Trophoblast cell (in vitro differentiated cells and primary cell): ENCODE measurements around the gene CBLC.
"Not testable (repeated sequence)": the region's sequence is repeated elsewhere in the genome, so short reads cannot be mapped to it uniquely, and the experiment has no call there.

Experiments used
- DNase-seq, 2 donors: peaks; one replicate each; pipeline ENCODE4 v3.0.0-alpha.2; 2016
- H2AFZ ChIP-seq: 2 replicates; pipeline ENCODE4 v1.6.1; 2013; ENCODE audit warnings: low read length, moderate library complexity, mild to moderate bottlenecking; ENCODE audit not compliant: insufficient read depth, poor library complexity
- H2AK5ac ChIP-seq: 2 replicates; pipeline ENCODE4 v1.6.1; 2013; ENCODE audit warnings: mild to moderate bottlenecking, low read length
- H2BK120ac ChIP-seq: 2 replicates; pipeline ENCODE4 v1.6.1; 2013; ENCODE audit warnings: low read length, mild to moderate bottlenecking, moderate library complexity; ENCODE audit not compliant: insufficient read depth, poor library complexity
- H2BK12ac ChIP-seq: 2 replicates; pipeline ENCODE4 v1.6.1; 2013; ENCODE audit warnings: mild to moderate bottlenecking, low read length, moderate library complexity
- H2BK5ac ChIP-seq: 2 replicates; pipeline ENCODE4 v1.6.1; 2013; ENCODE audit warnings: low read length, low read depth, moderate library complexity, mild to moderate bottlenecking; ENCODE audit not compliant: poor library complexity
- H3K14ac ChIP-seq: 2 replicates; pipeline ENCODE4 v1.6.1; 2013; ENCODE audit warnings: mild to moderate bottlenecking, low read length
- H3K18ac ChIP-seq: 2 replicates; pipeline ENCODE4 v1.6.1; 2013; ENCODE audit warnings: mild to moderate bottlenecking, low read length
- H3K23ac ChIP-seq: 2 replicates; pipeline ENCODE4 v1.6.1; 2013; ENCODE audit warnings: low read length
- H3K27ac ChIP-seq: 2 replicates; pipeline ENCODE4 v1.5.1; 2013; ENCODE audit warnings: low read depth, mild to moderate bottlenecking, inconsistent platforms, low read length, moderate library complexity
- H3K27me3 ChIP-seq: 2 replicates; pipeline ENCODE4 v1.6.1; 2013; ENCODE audit warnings: inconsistent platforms, mild to moderate bottlenecking, low read length, moderate library complexity; ENCODE audit not compliant: insufficient read depth
- H3K36me3 ChIP-seq, 2 experiments: 1 replicate in 1 of 2; 2 replicates in 1 of 2; pipeline ENCODE4 v1.6.1; 2013; ENCODE audit warnings: low read length in 2 of 2, mild to moderate bottlenecking in 2 of 2, moderate library complexity in 1 of 2; ENCODE audit not compliant: insufficient read depth in 2 of 2, control insufficient read depth in 1 of 2
- H3K4ac ChIP-seq: 2 replicates; pipeline ENCODE4 v1.6.1; 2013; ENCODE audit warnings: low read depth, mild to moderate bottlenecking, low read length, moderate library complexity
- H3K4me1 ChIP-seq, 2 experiments: 1 replicate in 1 of 2; 2 replicates in 1 of 2; pipeline ENCODE4 v1.6.1; 2013; ENCODE audit warnings: low read length in 2 of 2, mild to moderate bottlenecking in 2 of 2, moderate library complexity in 1 of 2; ENCODE audit not compliant: insufficient read depth in 2 of 2, control insufficient read depth in 1 of 2
- H3K4me2 ChIP-seq: 2 replicates; pipeline ENCODE4 v1.6.1; 2013; ENCODE audit warnings: inconsistent platforms, mild to moderate bottlenecking, low read length, moderate library complexity
- H3K4me3 ChIP-seq: 2 replicates; pipeline ENCODE4 v1.5.1; 2013; ENCODE audit warnings: mild to moderate bottlenecking, low read depth, low read length, inconsistent platforms
- H3K79me1 ChIP-seq: one replicate; pipeline ENCODE4 v1.6.1; 2013; ENCODE audit warnings: low read length
- H3K79me2 ChIP-seq: 2 replicates; pipeline ENCODE4 v1.6.1; 2013; ENCODE audit warnings: low read length, mild to moderate bottlenecking; ENCODE audit not compliant: control insufficient read depth, insufficient read depth, poor library complexity
- H3K9ac ChIP-seq: 2 replicates; pipeline ENCODE4 v1.6.1; 2013; ENCODE audit warnings: mild to moderate bottlenecking, low read length
- H3K9me3 ChIP-seq: 2 replicates; pipeline ENCODE4 v1.6.1; 2013; ENCODE audit warnings: low read depth, mild to moderate bottlenecking, control low read depth, inconsistent platforms, low read length; ENCODE audit not compliant: insufficient read depth
- H4K12ac ChIP-seq: 2 replicates; pipeline ENCODE4 v1.6.1; 2013; ENCODE audit warnings: low read depth, mild to moderate bottlenecking, low read length, moderate library complexity
- H4K8ac ChIP-seq: 2 replicates; pipeline ENCODE4 v1.6.1; 2013; ENCODE audit warnings: low read depth, mild to moderate bottlenecking, low read length, moderate library complexity
- H4K91ac ChIP-seq: one replicate; pipeline ENCODE4 v1.6.1; 2013; ENCODE audit warnings: low read depth, mild to moderate bottlenecking, low read length, moderate library complexity
- WGBS: extraction: QIAGEN DNeasy Blood & Tissue Kit; methylation state at CpG from one replicate; pipeline ENCODE4 v1.1.7; 2013; ENCODE audit warnings: missing lambda C conversion rate; ENCODE audit not compliant: insufficient read length, insufficient coverage; ENCODE audit errors: extremely low coverage; 5-methylcytosine and 5-hydroxymethylcytosine counted together

Gene CBLC

GRCh38 chr19:44779150-44779549 lies 1.5 kb downstream of the CBLC start:
- no peak overlapping the region for H3K9ac ChIP-seq
- no peak overlapping the region for H3K4me3 ChIP-seq
- no peaks in the 10 kb centered on the region for H3K79me2 ChIP-seq
- no peak overlapping the region for H3K27ac ChIP-seq
- no peaks in the 10 kb centered on the region for H3K27me3 ChIP-seq
- H4K8ac ChIP-seq: no peak overlapping the region
- H2BK120ac ChIP-seq: no peak overlapping the region
- WGBS: no CpG with 5 or more reads among the region's 2 CpGs
- no peak overlapping the region for H2BK5ac ChIP-seq
- H2AFZ ChIP-seq: no peak overlapping the region
- no peak for DNase-seq
- no peak overlapping the region for H4K91ac ChIP-seq
- H3K4me1 ChIP-seq: peaks cover 5 to 8% of the 10 kb centered on the region in 2 experiments
- H3K14ac ChIP-seq: no peak overlapping the region
- no peak overlapping the region for H3K4ac ChIP-seq
- H4K12ac ChIP-seq: no peak overlapping the region
- H2BK12ac ChIP-seq: no peak overlapping the region
- H3K23ac ChIP-seq: no peak overlapping the region
- H3K36me3 ChIP-seq: no peaks in the 10 kb centered on the region
- H3K4me2 ChIP-seq: no peak overlapping the region
- H2AK5ac ChIP-seq: no peak overlapping the region
- no peaks in the 10 kb centered on the region for H3K9me3 ChIP-seq
- H3K79me1 ChIP-seq: no peaks in the 10 kb centered on the region
- H3K18ac ChIP-seq: no peak overlapping the region

GRCh38 chr19:44781694-44782093 lies 4.0 kb downstream of the CBLC start:
- H3K9me3 ChIP-seq, H3K9ac ChIP-seq: not testable (repeated sequence)
- no CpG with 5 or more reads among the region's 2 CpGs for WGBS

GRCh38 chr19:44782729-44783128 lies 5.0 kb downstream of the CBLC start:
- no peak overlapping the region for H4K91ac ChIP-seq
- H3K4ac ChIP-seq: no peak overlapping the region
- peaks cover 0 to 3% of the 10 kb centered on the region in 2 experiments for H3K4me1 ChIP-seq
- H3K27me3 ChIP-seq: no peaks in the 10 kb centered on the region
- no peak overlapping the region for H4K8ac ChIP-seq
- no peaks in the 10 kb centered on the region for H3K79me2 ChIP-seq
- no peak overlapping the region for H3K4me3 ChIP-seq
- no peaks in the 10 kb centered on the region for H3K36me3 ChIP-seq
- no CpG with 5 or more reads among the region's 5 CpGs for WGBS
- H3K23ac ChIP-seq: no peak overlapping the region
- H2BK5ac ChIP-seq: no peak overlapping the region
- DNase-seq: no peak
- no peaks in the 10 kb centered on the region for H3K9me3 ChIP-seq
- no peak overlapping the region for H3K4me2 ChIP-seq
- H2AFZ ChIP-seq: no peak overlapping the region
- no peak overlapping the region for H2AK5ac ChIP-seq
- no peak overlapping the region for H3K9ac ChIP-seq
- H3K27ac ChIP-seq: no peak overlapping the region
- H2BK120ac ChIP-seq: no peak overlapping the region
- no peaks in the 10 kb centered on the region for H3K79me1 ChIP-seq
- no peak overlapping the region for H3K14ac ChIP-seq
- no peak overlapping the region for H2BK12ac ChIP-seq
- no peak overlapping the region for H3K18ac ChIP-seq
- no peak overlapping the region for H4K12ac ChIP-seq

More at GRCh38 chr19:44781694-44782093, 4.0 kb downstream of the CBLC start:
- not testable (repeated sequence) for H3K4ac ChIP-seq, H3K79me1 ChIP-seq, H3K18ac ChIP-seq, H3K36me3 ChIP-seq, H3K14ac ChIP-seq, H4K8ac ChIP-seq, H2BK12ac ChIP-seq, H3K23ac ChIP-seq, H2AFZ ChIP-seq, H3K79me2 ChIP-seq, H3K4me3 ChIP-seq, H4K91ac ChIP-seq, DNase-seq, H2BK5ac ChIP-seq, H3K27ac ChIP-seq, H3K4me2 ChIP-seq, H2BK120ac ChIP-seq, H4K12ac ChIP-seq, H3K4me1 ChIP-seq, H2AK5ac ChIP-seq, H3K27me3 ChIP-seq

GRCh38 chr19:44783545-44783944 lies 5.9 kb downstream of the CBLC start:
- H2AK5ac ChIP-seq: no peak overlapping the region
- H3K23ac ChIP-seq: no peak overlapping the region
- no peak overlapping the region for H3K27ac ChIP-seq
- H2BK5ac ChIP-seq: no peak overlapping the region
- no peak overlapping the region for H4K91ac ChIP-seq
- H3K27me3 ChIP-seq: no peaks in the 10 kb centered on the region
- H4K12ac ChIP-seq: no peak overlapping the region
- H3K14ac ChIP-seq: no peak overlapping the region
- no peak overlapping the region for H3K9ac ChIP-seq
- H3K9me3 ChIP-seq: no peaks in the 10 kb centered on the region
- H3K4me2 ChIP-seq: no peak overlapping the region
- no peaks in the 10 kb centered on the region for H3K79me1 ChIP-seq
- no peaks in the 10 kb centered on the region for H3K79me2 ChIP-seq
- H3K4ac ChIP-seq: no peak overlapping the region
- H2BK120ac ChIP-seq: no peak overlapping the region
- no peaks in the 10 kb centered on the region for H3K4me1 ChIP-seq
- H3K18ac ChIP-seq: no peak overlapping the region
- H3K4me3 ChIP-seq: no peak overlapping the region
- no peak overlapping the region for H2AFZ ChIP-seq
- no CpG with 5 or more reads among the region's 4 CpGs for WGBS
- no peaks in the 10 kb centered on the region for H3K36me3 ChIP-seq
- DNase-seq: no peak
- no peak overlapping the region for H2BK12ac ChIP-seq
- H4K8ac ChIP-seq: no peak overlapping the region
